CD1c-positive myeloid dendritic cell (primary cell): ENCODE measurements around the gene SLC6A18.
"Not testable (repeated sequence)": the region's sequence is repeated elsewhere in the genome, so short reads cannot be mapped to it uniquely, and the experiment has no call there.

ENCODE experiments used
- DNase-seq: peaks from one replicate; pipeline ENCODE4 v3.0.0-alpha.2; 2016; ENCODE audit errors: extremely low spot score

Gene SLC6A18

DNA sequence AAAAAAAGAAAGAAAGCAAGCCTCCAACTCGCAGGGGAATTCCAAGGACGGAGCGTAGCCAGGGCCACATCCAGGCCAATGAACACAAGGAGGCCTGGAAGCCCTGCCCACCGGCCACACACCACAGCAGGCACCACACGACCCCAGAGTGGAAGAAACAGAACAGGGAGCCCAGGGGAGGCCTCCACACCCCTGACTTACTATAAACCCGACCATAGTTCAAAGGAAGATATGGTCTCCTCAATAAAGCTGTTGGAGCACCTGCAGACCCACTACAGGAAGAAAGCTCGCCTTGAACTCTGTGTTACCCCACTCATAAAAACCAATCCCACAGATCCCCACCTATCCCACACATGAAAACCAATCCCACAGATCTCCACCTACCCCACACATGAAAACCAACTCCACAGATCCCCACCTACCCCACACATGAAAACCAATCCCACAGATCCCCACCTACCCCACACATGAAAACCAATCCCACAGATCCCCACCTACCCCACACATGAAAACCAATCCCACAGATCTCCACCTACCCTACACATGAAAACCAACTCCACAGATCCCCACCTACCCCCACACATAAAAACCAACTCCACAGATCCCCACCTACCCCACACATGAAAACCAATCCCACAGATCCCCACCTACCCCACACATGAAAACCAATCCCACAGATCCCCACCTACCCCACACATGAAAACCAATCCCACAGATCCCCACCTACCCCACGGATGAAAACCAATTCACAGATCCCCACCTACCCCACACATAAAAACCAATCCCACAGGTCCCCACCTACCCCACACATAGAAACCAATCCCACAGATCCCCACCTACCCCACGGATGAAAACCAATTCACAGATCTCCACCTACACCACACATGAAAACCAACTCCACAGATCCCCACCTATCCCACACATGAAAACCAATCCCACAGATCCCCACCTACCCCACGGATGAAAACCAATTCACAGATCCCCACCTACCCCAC lies 50.5 kb downstream of the SLC6A18 start:
- DNase-seq: not testable (repeated sequence)

DNA sequence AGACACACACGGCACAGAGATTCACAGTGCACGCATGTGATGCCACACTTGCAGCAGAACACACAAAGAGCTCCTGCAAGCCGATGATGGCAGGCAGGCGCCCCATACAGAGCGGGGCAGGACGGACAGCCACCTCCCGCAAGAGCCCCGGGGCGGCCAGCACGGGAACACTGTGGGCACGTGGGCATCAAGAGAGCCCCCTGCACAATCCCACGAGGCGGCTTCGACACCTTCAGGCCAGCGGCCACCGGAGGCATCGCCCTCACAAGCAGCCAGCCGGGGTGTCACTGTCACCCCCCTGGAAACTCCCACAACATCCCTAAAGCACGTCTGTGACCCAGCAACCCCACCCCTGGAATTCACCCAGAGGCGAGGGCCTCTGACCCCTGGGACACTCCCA lies 51.7 kb downstream of the SLC6A18 start:
- no peak for DNase-seq

DNA sequence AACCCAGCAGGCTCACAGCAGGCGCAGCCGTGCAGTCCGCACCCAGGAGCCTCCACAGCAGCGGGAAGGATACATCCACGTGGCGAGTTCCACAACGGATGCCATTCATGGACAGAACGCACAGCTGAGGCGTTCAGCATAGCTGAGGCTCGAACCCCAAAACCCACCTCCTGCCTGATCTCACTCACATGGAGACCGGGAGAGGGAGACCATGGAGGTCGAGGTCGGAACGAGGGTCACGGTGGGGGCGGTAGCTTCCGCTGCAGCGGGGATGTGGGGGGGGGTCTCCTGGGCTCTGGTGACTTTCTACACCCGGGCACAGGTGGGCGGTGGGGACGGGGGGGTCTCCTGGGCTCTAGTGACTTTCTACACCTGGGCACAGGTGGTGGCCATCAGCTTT lies 52.1 kb downstream of the SLC6A18 start:
- DNase-seq: no peak

DNA sequence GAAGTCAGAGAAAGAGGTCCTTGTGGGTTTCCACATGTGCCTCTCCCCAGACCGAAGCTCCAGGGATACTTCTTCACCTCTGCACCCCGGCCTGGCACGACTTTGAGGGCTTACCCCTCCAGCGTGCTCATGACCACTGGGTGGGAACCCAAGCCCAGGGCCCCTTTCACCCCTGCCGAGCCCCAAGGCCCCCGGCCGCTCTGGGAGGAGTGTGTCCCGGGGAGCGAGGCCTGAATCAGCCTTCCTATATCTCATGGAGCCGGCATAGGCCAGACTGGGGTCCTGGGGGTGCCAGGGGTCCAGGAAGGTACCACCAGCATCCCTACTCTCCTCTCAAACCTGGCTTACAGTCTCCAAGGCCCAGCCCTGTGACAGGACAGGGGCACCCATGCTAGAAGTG lies 52.6 kb downstream of the SLC6A18 start:
- DNase-seq: no peak

DNA sequence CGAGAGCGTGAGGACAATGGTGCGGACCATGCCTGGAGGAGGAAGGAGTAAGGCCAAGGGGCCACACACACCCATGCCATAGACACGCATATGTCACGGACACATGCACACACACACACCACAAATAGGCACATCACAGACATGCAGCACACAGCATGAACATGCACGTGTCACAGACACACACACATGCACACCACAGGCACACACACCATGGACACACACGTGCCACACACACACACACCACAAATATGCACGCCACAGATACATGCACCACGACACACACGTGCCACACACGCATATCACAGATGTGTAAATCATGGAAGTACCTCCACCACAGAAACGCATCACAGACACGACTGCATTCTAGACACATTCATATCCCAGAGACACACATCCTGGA lies 53.0 kb downstream of the SLC6A18 start:
- no peak for DNase-seq

DNA sequence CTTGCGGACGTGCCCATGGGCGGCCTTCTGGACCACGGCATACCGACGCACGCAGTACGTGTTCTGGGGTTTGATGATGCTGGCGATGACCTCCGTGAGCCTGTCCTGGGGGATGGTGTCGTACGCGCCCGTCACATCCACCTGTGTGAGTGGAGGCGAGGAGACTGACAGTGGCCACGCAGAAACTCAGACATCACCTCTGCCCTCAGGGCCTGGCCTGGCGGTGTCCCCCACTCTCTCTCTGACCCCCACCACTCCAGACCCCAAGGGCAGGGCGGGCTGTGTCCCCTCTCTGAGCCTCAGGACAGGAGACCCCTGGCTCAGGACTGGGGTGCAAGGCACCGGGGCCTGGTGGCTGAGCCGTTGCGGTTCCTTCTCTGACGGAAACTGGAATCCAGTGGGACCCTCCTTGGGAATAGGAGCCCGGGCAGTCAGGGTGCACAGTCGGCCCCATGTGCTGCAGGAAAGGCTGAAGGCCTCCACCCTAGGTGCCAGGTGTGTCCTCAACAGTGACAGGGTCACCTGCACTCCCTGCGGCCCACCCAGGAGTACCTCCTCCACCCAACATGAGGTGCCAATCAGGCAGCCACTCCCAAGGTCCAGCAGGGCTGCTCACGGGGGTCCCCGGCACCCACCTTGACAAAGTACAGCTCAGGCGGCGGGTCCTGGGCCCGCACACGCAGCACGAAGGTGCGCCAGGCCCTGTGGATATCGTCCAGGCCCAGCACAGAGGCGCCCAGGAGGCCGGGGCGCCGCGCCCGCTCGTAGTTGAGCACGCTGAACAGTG lies 53.7 kb downstream of the SLC6A18 start:
- no peak for DNase-seq

DNA sequence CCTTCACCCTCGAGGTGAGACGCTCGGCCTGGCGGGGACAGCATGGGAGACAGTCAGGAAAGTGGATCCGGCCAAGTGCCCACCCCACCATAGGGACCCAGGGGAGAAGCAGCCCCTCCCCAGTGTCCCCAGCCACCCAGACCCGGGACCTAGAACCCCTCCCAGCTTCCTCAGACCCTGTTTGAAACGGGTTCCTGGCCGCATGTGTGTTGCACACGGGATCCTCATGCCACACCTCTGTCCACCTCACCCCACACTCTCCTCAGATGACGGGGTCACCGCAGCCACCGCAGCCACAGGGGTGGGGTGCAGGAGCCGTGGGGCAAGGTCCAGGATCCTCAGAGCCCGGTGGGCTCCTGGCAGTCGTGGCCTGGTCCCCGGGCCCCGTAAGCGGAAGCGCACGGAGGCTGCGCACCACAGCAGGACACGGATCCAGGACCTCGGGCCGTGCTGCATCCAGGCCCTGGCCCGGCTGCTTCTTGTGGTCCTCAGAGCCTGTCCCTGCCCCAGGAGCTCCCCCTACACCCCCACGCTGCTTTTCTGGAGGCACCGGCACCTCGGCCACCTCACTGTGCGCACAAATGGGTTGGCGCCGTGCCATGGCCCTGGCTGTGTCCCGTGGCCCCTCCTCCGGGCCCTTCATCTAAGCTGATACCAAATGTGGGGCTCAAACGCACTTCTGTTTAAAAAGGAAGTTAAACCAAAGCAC lies 54.4 kb downstream of the SLC6A18 start:
- no peak for DNase-seq

DNA sequence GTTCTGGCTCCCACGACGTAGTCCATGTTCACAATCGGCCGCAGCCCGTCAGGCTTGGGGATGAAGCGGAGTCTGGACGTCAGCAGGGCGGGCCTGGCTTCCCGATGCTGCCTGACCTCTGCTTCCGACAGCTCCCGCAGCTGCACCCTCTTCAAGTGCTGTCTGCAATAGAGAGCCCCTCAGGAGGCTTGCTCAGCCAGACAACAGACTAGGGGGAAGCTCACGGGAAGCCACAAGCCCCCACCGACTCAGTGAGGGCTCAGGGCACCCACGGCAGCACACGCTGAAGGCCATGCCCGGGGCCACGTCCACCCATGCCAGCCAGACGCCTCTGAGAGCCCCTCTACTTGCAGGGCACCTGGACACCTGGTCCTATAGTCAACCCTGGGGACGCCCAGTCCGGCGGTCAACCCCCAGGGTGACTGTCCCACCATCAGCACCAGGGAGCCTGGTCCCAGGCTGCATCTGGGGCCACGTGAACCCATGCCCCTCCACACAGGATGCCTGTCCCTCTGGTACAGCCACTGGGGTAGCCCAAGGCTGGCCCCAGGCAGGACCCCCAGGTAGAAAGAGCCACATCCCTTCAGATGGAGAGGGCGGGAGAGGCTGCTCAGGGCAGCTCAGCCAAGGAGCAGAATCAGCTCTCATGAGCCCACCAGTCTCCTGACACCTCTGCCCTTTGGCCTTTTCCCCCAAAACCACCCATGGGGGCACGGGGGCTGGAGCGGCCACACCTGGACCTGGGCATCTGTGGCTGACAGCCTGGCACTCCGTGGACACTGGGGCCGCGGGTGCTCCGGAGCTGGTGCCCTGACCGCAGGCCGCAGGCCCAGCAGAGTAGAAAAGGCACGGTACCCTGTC lies 55.2 kb downstream of the SLC6A18 start:
- DNase-seq: no peak

DNA sequence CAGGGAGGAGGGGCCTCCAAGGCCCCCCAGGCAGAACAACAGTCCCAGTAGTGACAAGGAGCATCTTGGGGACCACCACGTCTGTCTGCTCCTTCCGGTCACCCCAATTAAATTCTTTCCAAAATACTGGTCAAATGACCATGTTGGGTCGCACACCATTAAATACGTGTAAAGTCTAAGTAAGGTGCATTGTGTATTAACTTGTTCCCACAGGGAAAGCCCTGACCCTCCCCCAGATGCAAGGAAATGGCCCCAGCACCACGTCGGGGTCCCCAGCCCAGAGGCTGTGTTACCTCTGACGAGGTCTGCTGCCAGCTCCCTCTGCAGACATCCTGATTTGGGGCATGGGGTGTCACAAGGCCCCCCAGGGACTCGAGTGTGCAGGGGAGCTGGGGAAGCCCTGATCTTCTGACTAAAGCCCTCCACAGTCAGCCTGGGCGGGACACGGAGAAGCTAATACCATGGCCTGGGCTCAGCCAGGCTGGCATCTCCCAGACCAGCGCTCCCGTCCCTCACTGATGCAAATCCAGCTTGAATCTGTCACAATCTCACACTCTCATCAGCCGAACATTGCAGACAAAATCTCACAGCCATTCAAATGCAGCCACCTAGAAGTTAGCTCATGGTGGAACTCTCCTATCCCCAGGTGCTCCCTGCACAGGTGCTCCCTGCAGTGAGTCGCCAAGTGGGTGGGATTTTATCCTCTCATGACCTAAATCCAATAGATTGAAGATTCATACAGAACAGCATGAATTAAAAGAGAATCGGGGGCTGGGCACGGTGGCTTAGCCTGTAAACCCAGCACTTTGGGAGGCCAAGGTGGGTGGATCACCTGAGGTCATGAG lies 56.1 kb downstream of the SLC6A18 start:
- no peak for DNase-seq

DNA sequence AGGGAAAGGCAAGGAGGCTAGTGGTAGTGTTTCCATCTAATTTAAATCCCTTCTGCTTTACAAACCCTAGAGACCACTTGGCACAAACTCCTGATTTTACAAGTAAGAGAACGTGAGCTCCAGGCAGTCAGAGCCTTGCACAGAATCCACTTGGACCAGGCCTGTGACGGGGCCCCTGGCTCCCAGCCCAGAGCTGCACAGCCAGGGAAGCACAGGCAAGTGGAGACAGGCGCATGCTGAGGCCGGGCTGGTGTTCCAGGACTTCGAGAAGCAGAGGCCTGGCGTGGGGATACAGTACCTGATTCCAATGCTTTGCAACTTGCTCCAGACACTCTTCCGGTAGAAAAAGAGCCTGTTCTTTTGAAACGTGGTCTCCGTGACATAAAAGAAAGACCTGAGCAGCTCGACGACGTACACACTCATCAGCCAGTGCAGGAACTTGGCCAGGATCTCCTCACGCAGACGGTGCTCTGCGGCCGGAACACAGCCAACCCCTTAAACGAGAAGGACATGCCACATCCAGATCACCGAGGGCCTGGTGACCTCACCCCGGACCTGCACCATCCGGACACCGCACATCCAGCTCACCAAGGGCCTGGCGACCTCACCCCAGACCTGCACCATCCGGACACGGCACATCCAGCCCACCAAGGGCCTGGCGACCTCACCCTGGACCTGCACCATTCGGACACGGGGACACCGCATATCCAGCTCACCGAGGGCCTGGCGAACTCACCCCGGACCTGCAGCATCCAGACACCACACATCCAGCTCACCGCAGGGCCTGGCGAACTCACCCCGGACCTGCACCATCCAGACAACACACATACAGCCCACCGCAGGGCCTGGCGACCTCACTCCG lies 57.2 kb downstream of the SLC6A18 start:
- no peak for DNase-seq

DNA sequence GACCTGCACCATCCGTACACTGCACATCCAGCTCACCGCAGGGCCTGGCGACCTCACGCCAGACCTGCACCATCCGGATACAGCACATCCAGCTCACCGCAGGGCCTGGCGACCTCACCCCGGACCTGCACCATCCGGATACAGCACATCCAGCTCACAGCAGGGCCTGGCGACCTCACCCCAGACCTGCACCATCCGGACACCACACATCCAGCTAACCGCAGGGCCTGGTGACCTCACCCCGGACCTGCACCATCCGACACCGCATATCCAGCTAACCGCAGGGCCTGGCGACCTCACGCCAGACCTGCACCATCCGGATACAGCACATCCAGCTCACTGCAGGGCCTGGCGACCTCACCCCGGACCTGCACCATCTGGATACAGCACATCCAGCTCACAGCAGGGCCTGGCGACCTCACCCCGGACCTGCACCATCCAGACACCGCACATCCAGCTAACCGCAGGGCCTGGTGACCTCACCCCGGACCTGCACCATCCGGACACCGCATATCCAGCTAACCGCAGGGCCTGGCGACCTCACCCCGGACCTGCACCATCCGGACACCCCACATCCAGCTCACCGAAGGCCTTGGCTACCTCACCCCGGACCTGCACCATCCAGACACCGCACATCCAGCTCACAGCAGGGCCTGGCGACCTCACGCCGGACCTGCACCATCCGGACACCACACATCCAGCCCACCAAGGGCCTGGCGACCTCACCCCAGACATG lies 58.0 kb downstream of the SLC6A18 start:
- DNase-seq: not testable (repeated sequence)

DNA sequence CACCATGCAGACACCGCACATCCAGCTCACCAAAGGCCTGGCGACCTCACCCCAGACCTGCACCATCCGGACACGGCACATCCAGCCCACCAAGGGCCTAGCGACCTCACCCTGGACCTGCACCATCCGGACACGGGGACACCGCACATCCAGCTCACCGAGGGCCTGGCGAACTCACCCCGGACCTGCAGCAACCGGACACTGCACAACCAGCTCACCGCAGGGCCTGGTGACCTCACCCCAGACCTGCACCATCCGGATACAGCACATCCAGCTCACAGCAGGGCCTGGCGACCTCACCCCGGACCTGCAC lies 58.5 kb downstream of the SLC6A18 start:
- not testable (repeated sequence) for DNase-seq

DNA sequence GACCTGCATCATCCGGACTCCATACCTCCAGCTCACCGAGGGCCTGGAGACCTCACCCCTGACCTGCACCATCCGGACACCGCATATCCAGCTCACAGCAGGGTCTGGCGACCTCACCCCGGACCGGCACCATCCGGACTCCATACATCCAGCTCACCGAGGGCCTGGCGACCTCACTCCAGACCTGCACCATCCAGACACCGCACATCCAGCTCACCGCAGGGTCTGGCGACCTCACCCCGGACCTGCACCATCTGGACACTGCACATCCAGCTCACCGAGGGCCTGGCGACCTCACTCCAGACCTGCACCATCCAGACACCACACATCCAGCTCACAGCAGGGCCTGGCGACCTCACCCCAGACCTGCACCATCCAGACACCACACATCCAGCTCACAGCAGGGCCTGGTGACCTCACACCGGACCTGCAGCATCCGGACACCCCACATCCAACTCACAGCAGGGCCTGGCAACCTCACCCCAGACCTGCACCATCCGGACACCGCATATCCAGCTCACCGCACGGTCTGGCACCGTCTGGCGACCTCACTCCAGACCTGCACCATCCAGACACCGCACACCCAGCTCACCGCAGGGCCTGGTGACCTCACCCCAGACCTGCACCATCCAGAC lies 59.3 kb downstream of the SLC6A18 start:
- not testable (repeated sequence) for DNase-seq

DNA sequence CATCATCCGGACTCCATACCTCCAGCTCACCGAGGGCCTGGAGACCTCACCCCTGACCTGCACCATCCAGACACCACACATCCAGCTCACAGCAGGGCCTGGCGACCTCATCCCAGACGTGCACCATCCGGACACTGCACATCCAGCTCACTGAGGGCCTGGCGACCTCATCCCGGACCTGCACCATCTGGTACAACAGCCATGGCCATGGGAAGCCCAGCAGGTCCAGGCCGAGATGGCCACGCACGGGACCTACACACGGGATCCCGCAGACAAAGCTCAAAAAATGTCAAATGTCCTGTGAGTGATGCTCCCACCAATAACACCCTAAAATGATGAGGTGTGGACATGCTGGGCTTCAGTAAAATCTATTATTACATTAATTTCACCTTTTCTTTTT lies 60.0 kb downstream of the SLC6A18 start:
- no peak for DNase-seq

DNA sequence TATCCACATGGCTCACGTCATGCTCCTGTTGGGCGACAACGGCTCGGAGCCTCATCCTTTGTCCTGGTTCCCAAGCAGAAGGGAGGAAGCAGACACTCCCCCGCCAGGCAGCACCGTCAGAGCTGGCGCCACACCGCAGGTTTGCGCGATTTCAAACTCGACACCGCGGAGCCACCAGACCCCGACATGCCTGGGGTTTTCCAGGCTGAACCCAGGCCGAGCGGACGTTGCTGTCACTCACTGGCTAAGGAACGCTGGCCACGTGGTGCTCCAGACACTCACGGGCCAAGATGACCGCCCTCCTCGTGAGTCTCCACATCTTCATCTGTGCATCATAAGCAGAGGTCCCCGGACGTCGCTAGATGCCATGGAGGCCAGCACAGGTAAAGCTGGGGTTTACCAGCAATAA lies 60.7 kb downstream of the SLC6A18 start:
- DNase-seq: no peak

DNA sequence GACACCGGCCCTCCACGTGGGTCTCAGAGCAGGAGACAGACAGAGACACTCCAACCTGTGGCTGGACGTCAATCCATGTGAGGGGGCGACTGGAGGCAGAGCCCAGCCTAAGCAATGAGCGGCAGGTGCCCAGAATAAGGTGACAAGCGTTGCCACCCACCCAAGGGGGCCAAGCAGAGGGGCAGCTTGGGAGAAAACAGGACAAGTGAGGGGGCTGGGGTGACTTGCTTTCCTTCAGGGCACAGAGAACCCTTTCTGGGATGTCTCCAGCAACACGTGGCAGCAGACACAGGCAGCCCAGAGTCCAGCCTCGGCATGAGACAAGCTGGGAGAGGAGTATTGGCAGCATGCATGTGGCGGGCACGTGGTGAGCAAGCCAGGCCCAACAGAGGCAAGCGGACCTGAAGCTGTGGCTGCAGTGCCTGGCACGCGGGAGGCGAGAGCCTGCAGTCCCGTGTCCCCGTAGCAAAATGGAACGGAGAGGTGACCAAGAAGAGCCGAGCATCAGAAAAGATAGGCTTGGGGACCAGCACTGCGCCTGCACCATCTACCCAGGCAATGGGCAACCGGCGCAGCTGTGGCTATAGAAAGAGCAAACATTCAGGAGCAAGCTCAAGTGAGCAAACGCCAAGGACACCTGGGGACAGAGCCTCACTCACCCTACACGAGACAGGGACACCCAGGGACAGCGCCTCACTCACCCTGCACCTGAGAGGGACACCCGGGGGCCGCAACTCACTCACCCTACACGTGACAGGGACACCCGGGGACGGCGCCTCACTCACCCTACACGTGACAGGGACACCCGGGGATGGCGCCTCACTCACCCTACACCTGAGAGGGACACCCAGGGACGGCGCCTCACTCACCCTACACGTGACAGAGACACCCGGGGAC lies 63.5 kb downstream of the SLC6A18 start:
- DNase-seq: no peak

DNA sequence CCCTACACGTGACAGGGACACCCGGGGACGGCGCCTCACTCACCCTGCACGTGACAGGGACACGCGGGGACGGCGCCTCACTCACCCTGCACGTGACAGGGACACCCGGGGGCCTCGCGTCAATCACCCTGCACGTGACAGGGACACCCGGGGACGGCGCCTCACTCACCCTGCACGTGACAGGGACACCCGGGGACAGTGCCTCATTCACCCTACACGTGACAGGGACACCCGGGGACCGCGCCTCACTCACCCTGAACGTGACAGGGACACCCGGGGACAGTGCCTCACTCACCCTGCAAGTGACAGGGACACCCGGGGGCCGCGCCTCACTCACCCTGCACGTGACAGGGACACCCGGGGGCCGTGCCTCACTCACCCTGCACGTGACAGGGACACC lies 64.4 kb downstream of the SLC6A18 start:
- not testable (repeated sequence) for DNase-seq
